Spleen (tissue), 11 donors: ENCODE results near the gene KCNQ1. TPM values are rescaled to one million over a fixed set of nuclear protein-coding genes. Genes with fewer than 3 reads are reported as not detected.

ENCODE experiments used
- DNase-seq: peaks from one replicate; pipeline ENCODE4 v3.0.0-alpha.2; 2020
- H3K27ac ChIP-seq, 8 donors: fragments of 200-600 bp; sonication (generic) in 7 of 8; 1 replicate in 4 of 8; 2 replicates in 4 of 8; pipeline versions ENCODE4 v1.5.0 to v1.8.0; 2016 to 2021; ENCODE audit warnings: inconsistent platforms in 4 of 8, mild to moderate bottlenecking in 4 of 8, moderate library complexity in 1 of 8
- H3K27me3 ChIP-seq, 7 donors: fragments of 200-600 bp; sonication (generic) in 6 of 7; replicated peaks in 1 of 7; 1 replicate in 4 of 7; 2 replicates in 3 of 7; pipeline versions ENCODE4 v1.5.0 to v1.8.0; 2016 to 2021; ENCODE audit warnings: inconsistent platforms in 3 of 7, mild to moderate bottlenecking in 1 of 7
- H3K36me3 ChIP-seq, 6 donors: fragments of 200-600 bp; sonication (generic) in 5 of 6; 1 replicate in 4 of 6; 2 replicates in 2 of 6; pipeline versions ENCODE4 v1.5.0 to v1.8.0; 2016 to 2021; ENCODE audit warnings: inconsistent platforms in 2 of 6
- H3K4me1 ChIP-seq, 6 donors: fragments of 200-600 bp; sonication (generic) in 5 of 6; 1 replicate in 3 of 6; 2 replicates in 3 of 6; pipeline versions ENCODE4 v1.5.0 to v1.8.0; 2016 to 2021; ENCODE audit warnings: inconsistent platforms in 3 of 6
- H3K4me3 ChIP-seq, 8 donors: fragments of 200-600 bp; sonication (generic) in 7 of 8; 1 replicate in 4 of 8; 2 replicates in 4 of 8; pipeline versions ENCODE4 v1.5.0 to v1.8.0; 2016 to 2021; ENCODE audit warnings: inconsistent platforms in 4 of 8, mild to moderate bottlenecking in 4 of 8, moderate library complexity in 2 of 8
- H3K9me3 ChIP-seq, 8 donors: fragments of 200-600 bp; sonication (generic) in 7 of 8; 1 replicate in 4 of 8; 2 replicates in 4 of 8; pipeline versions ENCODE4 v1.5.0 to v1.8.0; 2016 to 2021; ENCODE audit warnings: inconsistent platforms in 4 of 8
- CTCF ChIP-seq, 11 experiments: fragments of 200-600 bp in 7 of 11; fragments of 450-650 bp in 4 of 11; sonication (generic) in 4 of 11; IDR thresholded peaks in 8 of 11; conservative IDR thresholded peaks in 3 of 11; 1 replicate in 7 of 11; 2 replicates in 4 of 11; pipeline versions ENCODE4 v1.4.0 to v1.8.0; 2016 to 2021; ENCODE audit warnings: antibody characterized with exemption in 11 of 11, inconsistent platforms in 4 of 11, mild to moderate bottlenecking in 1 of 11
- POLR2A ChIP-seq, 3 donors: fragments of 450-650 bp; IDR thresholded peaks; one replicate each; pipeline ENCODE4 v1.5.1; 2017; ENCODE audit warnings: antibody characterized with exemption in 3 of 3, mild to moderate bottlenecking in 1 of 3
- POLR2AphosphoS5 ChIP-seq, 3 donors: sonication (generic); formaldehyde crosslinking; IDR thresholded peaks; one replicate each; pipeline ENCODE4 v1.5.1; 2017; ENCODE audit warnings: antibody characterized with exemption in 3 of 3
- WGBS, 5 donors: extraction: QIAGEN DNeasy Blood & Tissue Kit in 3 of 5; methylation state at CpG; one replicate each; pipeline versions ENCODE4 v1.1.5 to v1.1.7; 2013 to 2018; 5-methylcytosine and 5-hydroxymethylcytosine counted together
- intact Hi-C: fragments of 100-400 bp; cut with DNase I; formaldehyde crosslinking; loops from one replicate; pipeline ENCODE4 v1.15.0; 2023; ENCODE audit warnings: low total_unique reads
- polyA plus RNA-seq, 3 donors: library from polyadenylated mRNA; stranded (reverse); fragments of 200-250 nt; gene quantifications; one replicate each; pipeline ENCODE4 v1.2.1, GENCODE V29; 2013
- total RNA-seq, 7 donors: library from RNA; depleted of rRNA in 3 of 7; stranded (reverse); fragments of >200 nt in 3 of 7; fragmentation: NEBNext Ultra II Directional in 4 of 7; extraction: Animal tissue kit (Norgen Biotek cat#: 25700) in 4 of 7; gene quantifications; one replicate each; pipeline versions ENCODE4 v1.1.0 to v1.2.1, GENCODE V29; 2016 to 2021
- donor health status: healthy with polysubstance abuse.
- donor health status: DM: no; HTN: no; CAD: no; lungs with moderate emphysema.
- donor health status: DM: no; HTN: no; CAD: no.
- donor health status: Bipolar disorder and iron deficiency.
- donor health status: healthy.
- donor health status: DM: no; HTN: no; CAD: no.
- donor health status: DM: yes; HTN: yes; CAD: no.

Gene KCNQ1
- total and polyA plus RNA-seq, 10 donors = 3.3 to 21.6 (median 13.5) TPM

GRCh38 chr11:2779499-2779980 lies 334.7 kb downstream of the KCNQ1 start:
- no peak for DNase-seq
- 47 to 69% (median 65%) methylated on average over 7 to 11 of the region's 11 CpGs for WGBS, 5 donors
- intact Hi-C loops = no loop called here

GRCh38 chr11:2779981-2780849 lies 335.4 kb downstream of the KCNQ1 start:
- DNase-seq = peak; percentile 88
- Histone ChIP-seq H3K27ac (peak overlapping the region in 7 of 8 donors; percentile 43 to 91 (median 80)), H3K4me3 (no peak overlapping the region), H3K9me3 (no peaks in the 10 kb centered on the region), H3K4me1 (peaks cover 12 to 47% (median 39%) of the 10 kb centered on the region in 6 donors), H3K27me3 (peaks cover 0 to 6% (median 0%) of the 10 kb centered on the region in 7 donors), H3K36me3 (peaks cover 0 to 30% (median 0%) of the 10 kb centered on the region in 6 donors)
- intact Hi-C loops = no loop called here
- 30 to 40% (median 37%) methylated on average over 20 to 23 of the region's 23 CpGs for WGBS, 5 donors
- no peak for TF ChIP-seq POLR2A (IDR thresholded peaks at IDR 0.05)
- TF ChIP-seq POLR2AphosphoS5 (IDR thresholded peaks at IDR 0.05) = peak; percentile 64 to 84 (median 77)

More at GRCh38 chr11:2779499-2779980, 334.7 kb downstream of the KCNQ1 start:
- peaks cover 0 to 6% (median 0%) of the 10 kb centered on the region in 7 donors for H3K27me3 ChIP-seq
- H3K36me3 ChIP-seq = peaks cover 0 to 30% (median 0%) of the 10 kb centered on the region in 6 donors
- H3K4me3 ChIP-seq = no peak overlapping the region
- H3K9me3 ChIP-seq = no peaks in the 10 kb centered on the region
- H3K4me1 ChIP-seq = peaks cover 12 to 47% (median 39%) of the 10 kb centered on the region in 6 donors
- TF ChIP-seq POLR2A (IDR thresholded peaks at IDR 0.05) (no peak), CTCF (IDR thresholded peaks at IDR 0.05 in 8 of 11, conservative IDR thresholded peaks at IDR 0.05 in 3 of 11) (no peak), POLR2AphosphoS5 (IDR thresholded peaks at IDR 0.05) (no peak)
- H3K27ac ChIP-seq = peak overlapping the region; percentile 43 to 91 (median 78)

- Histone ChIP-seq H3K4me3 (no peak overlapping the region), H3K27me3 (peaks cover 0 to 6% (median 0%) of the 10 kb centered on the region in 7 donors), H3K36me3 (peaks cover 0 to 24% (median 0%) of the 10 kb centered on the region in 6 donors), H3K27ac (peak overlapping the region; percentile 43 to 91 (median 78)), H3K9me3 (no peaks in the 10 kb centered on the region), H3K4me1 (peaks cover 12 to 47% (median 39%) of the 10 kb centered on the region in 6 donors)
- WGBS, 5 donors = 41 to 55% (median 51%) methylated on average over 9 of the region's 9 CpGs
- DNase-seq = no peak
- intact Hi-C loops = no loop called here
- no peak for TF ChIP-seq POLR2AphosphoS5 (IDR thresholded peaks at IDR 0.05)
- no peak for TF ChIP-seq POLR2A (IDR thresholded peaks at IDR 0.05)
- no peak for TF ChIP-seq CTCF (IDR thresholded peaks at IDR 0.05 in 8 of 11, conservative IDR thresholded peaks at IDR 0.05 in 3 of 11)
Measured at GRCh38 chr11:2780850-2781407, 336.1 kb downstream of the KCNQ1 start.

- DNase-seq = peak; percentile 60
- Histone ChIP-seq H3K36me3 (peaks cover 0 to 20% (median 0%) of the 10 kb centered on the region in 6 donors), H3K27ac (peak overlapping the region; percentile 4 to 91 (median 78)), H3K9me3 (no peaks in the 10 kb centered on the region), H3K4me1 (peaks cover 12 to 47% (median 39%) of the 10 kb centered on the region in 6 donors), H3K27me3 (peaks cover 0 to 6% (median 0%) of the 10 kb centered on the region in 7 donors), H3K4me3 (no peak overlapping the region)
- no peak for TF ChIP-seq CTCF (IDR thresholded peaks at IDR 0.05 in 8 of 11, conservative IDR thresholded peaks at IDR 0.05 in 3 of 11)
- peak in 2 of 3 donors; percentile 11 to 31 for TF ChIP-seq POLR2AphosphoS5 (IDR thresholded peaks at IDR 0.05)
- no peak for TF ChIP-seq POLR2A (IDR thresholded peaks at IDR 0.05)
- intact Hi-C loops = no loop called here
- 42 to 57% (median 54%) methylated on average over 17 to 19 of the region's 19 CpGs for WGBS, 5 donors
Measured at GRCh38 chr11:2781408-2782274, 336.8 kb downstream of the KCNQ1 start.
